Measurements from ENCODE around the gene DNAL4.
A peak's percentile ranks its signal among the peaks of the same experiment; 100 is the strongest.

The DNAL4 gene

DNA sequence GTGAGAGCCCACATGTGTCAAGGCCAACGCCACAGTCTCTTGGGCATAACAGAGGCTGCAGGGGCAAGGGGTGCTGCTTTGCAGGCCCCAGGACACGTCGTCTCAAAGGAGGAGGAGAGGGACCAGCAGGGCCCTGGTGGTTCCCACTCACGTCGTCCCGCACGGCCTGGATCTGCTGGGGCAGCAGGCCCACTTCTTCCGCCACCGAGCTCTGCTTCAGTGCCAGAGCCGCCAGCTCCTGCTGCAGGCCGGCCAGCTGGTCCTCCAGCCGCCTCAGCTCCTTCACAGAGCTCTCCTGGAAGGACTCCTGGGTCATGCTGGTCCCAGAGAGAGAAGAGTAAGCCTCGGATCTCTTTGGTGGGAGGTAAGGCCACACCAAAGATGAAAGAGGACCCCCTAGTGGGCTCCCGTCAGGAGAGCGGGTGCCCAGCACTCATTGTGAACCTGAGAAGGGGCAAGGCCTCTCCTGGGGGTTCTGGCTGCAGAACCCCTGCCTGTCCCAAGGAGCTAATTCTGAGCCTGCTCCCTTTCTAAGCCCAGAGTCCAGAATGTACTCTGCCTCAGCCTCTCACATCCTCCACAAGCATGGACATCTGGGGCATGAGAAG, 53.7 kb downstream of the DNAL4 start:
- ChIA-PET POLR2A (ENCODE audit: low non-redundant PET) (no interaction called here), CTCF (no interaction called here)
- DNase-seq (ENCODE audit: low spot score) = no peak
- TF ChIP-seq, protein P1, sequence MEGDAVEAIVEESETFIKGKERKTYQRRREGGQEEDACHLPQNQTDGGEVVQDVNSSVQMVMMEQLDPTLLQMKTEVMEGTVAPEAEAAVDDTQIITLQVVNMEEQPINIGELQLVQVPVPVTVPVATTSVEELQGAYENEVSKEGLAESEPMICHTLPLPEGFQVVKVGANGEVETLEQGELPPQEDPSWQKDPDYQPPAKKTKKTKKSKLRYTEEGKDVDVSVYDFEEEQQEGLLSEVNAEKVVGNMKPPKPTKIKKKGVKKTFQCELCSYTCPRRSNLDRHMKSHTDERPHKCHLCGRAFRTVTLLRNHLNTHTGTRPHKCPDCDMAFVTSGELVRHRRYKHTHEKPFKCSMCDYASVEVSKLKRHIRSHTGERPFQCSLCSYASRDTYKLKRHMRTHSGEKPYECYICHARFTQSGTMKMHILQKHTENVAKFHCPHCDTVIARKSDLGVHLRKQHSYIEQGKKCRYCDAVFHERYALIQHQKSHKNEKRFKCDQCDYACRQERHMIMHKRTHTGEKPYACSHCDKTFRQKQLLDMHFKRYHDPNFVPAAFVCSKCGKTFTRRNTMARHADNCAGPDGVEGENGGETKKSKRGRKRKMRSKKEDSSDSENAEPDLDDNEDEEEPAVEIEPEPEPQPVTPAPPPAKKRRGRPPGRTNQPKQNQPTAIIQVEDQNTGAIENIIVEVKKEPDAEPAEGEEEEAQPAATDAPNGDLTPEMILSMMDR (conservative IDR thresholded peaks at IDR 0.05; ENCODE audit: low read depth) = no peak
- H3K27ac ChIP-seq = no peak overlapping the region

DNA sequence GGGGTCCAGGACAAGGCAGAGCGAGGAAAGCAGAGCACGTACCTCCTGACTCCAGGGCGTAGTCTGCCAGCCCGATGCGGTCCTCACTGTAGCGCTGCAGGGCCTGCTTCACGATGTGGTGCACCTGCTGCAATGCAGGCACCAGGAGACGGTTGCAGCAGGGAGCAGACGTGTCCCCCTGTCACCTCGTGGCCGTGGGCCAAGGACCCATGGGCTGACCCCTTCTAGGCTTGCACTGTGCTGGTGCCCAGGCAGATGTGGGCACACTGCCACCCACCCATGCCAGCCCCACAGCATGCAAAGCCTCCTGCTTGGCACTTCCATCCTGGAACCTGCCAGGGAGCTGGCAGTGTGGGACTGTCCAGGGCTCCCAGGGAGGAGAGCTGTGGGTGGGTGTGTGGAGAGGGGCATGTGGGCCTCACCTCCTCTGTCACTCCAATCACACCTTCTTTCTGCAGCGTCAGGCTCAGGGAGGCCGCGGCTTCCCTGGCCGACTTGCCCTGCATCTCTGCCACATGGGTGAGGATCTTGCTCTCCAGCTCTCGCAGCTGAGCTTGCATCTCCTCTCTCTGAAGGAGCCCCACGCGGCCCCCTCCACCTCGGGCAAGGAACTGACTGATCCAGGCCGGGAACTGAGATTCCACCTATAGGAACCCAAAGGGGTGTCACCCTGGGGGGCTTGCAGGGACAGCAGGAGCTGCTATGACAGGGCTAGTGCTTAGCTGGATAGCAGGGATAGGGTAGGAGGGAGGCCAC, 54.5 kb downstream of the DNAL4 start:
- peak overlapping the region; percentile 73 for H3K27ac ChIP-seq
- TF ChIP-seq, protein P1 (conservative IDR thresholded peaks at IDR 0.05; ENCODE audit: low read depth) = no peak
- no peak for DNase-seq (ENCODE audit: low spot score)
- POLR2A ChIA-PET (ENCODE audit: low non-redundant PET) = no interaction called here
- CTCF ChIA-PET = no interaction called here

DNA sequence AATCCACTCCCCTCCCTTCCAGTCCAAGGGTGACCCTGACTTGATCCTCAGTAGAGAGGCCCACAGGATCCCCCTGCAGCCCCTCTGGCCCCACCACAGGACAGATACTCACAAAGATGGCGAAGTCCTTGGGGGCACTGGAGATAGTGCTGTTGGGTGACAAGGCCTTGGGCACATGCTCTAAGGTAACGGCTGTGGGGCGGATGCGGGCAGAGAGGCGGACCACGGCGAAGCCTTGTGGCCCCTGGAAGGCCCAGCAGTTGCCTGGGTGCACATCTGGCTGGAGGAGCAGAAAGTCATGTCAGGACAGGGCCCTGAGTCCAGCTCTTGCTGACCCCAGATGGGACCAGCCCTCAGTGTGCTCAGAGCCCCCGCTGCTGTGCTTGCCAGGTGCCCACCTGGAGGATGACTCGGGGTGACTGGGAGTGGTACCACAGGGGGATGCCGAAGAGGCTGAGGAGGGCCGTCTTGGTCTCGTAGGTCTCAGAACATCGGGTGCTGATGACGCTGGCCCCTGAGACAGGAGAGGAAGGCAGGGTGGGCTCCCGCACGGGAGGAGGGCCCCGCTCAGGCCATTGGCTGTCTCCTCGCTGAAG, 55.4 kb downstream of the DNAL4 start:
- TF ChIP-seq, protein P1 (conservative IDR thresholded peaks at IDR 0.05; ENCODE audit: low read depth) = no peak
- CTCF ChIA-PET = no interaction called here
- DNase-seq (ENCODE audit: low spot score) = no peak
- POLR2A ChIA-PET (ENCODE audit: low non-redundant PET) = no interaction called here
- H3K27ac ChIP-seq = peak overlapping the region; percentile 73

DNA sequence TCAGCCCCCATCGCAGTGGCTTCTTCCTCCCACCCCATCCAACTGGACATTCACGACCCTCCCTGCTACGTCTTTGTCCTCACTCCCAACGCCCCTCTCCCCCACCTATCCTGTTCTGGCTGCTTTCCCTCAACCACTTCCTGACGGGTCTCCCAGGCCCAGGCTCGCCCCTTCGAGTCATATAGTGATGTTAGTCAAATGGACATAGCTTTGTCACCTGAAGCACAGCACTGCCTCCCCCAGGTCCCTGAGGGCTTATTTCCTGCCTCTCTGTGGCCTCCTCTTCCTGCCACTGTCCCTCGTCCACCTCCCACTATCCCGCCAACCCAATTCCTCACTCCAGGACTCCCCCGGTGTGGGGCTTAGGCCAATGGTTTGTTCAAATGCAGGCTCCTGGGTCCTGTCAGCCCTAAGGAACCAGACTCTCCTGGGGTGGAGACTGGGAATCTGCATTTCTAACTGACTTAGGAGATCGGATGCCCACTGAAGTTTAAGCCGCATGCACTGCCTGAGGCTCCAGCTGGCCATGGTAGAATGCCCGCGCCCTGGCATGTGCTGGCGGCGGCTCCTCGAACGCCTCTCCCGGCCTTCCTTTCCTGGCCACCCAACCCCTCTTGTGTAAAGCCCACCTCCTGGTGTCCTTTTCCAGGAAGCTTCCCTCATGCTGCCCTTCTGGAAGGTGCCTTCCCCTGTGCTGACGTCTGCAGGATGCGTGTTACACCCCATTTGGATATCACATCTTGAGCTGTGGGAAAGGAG, 56.5 kb downstream of the DNAL4 start:
- DNase-seq (ENCODE audit: low spot score) = no peak
- TF ChIP-seq, protein P1 (conservative IDR thresholded peaks at IDR 0.05; ENCODE audit: low read depth) = no peak
- peak overlapping the region; percentile 73 for H3K27ac ChIP-seq
- ChIA-PET POLR2A (ENCODE audit: low non-redundant PET) (no interaction called here), CTCF (interaction anchor here (1.3 kb wide), 1 partner anchor 12 kb away, joined by 3 read pairs; no protein-coding TSS in a partner anchor)

DNA sequence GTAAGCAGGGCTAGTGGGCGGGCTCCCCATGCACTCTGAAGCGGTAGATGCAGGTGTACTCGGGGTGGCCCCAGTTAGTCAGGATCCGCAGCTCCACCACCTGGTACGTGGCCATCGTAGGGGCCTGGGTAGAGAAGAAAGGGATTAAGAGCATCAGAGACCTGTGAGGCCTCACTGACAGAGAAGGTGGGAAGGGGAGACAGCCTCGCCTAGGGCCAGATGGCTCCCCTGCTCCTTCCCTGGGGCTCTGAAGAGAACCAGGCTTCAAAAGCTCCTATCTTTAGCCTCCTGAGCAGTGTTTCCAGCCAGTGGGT, 57.7 kb downstream of the DNAL4 start:
- ChIA-PET POLR2A (ENCODE audit: low non-redundant PET) (no interaction called here), CTCF (interaction anchor here (0.9 to 1.3 kb wide), 2 partner anchors 11 to 30 kb away, joined by 3 read pairs; no protein-coding TSS in a partner anchor)
- peak overlapping the region; percentile 73 for H3K27ac ChIP-seq
- TF ChIP-seq, protein P1 (conservative IDR thresholded peaks at IDR 0.05; ENCODE audit: low read depth) = no peak
- DNase-seq (ENCODE audit: low spot score) = no peak
